ENCODE results near the gene NPTX2. TPM values are rescaled to one million over a fixed set of nuclear protein-coding genes. Genes with fewer than 3 reads are reported as not detected.
"Not testable (repeated sequence)": the region's sequence is repeated elsewhere in the genome, so short reads cannot be mapped to it uniquely, and the experiment has no call there.

The NPTX2 gene
- total RNA-seq (10 to 100 TPM; 11.5 to 35.2 TPM), polyA plus RNA-seq (10 to 100 TPM in 1 of 2 donors, 1 to 10 TPM in 1; 6.6 to 11.0 TPM)
- long read RNA-seq, donor 1, partial matches to known transcripts: 18 of 21 reads
- long read RNA-seq, donor 1, other reads (novel, unspliced or antisense): 0 of 21 reads
- long read RNA-seq, donor 2, partial matches to known transcripts: 6 of 10 reads
- long read RNA-seq, donor 2, other reads (novel, unspliced or antisense): 1 of 10 reads

GRCh38 chr7:98617051-98617959 lies at the start of gene NPTX2:
Gene NPTX2, plus strand, starts transcription at chr7:98617285. Its CDS starts 177 bp downstream, at chr7:98617462.
- no peaks in the 10 kb centered on the region for H3K4me1 ChIP-seq (ENCODE audit: control insufficient read depth in 1 of 2, insufficient read depth in 2 of 2, low read length in 2 of 2)
- H3K36me3 ChIP-seq (ENCODE audit: control insufficient read depth in 1 of 2, insufficient read depth in 2 of 2, low read length in 1 of 2): peaks cover 2 to 3% of the 10 kb centered on the region in 2 donors
- H3K27ac ChIP-seq (ENCODE audit: low read depth in 1 of 2, low read length in 2 of 2): no peak within 1 kb of the TSS
- WGBS, 2 donors: 0 to 1% methylated on average over 113 to 130 of the region's 130 CpGs
- peak; percentile 71 to 93 for DNase-seq
- intact Hi-C loops (cut with DNase I): loop anchor here (5.0 kb wide), 3 partner anchors 130 to 225 kb away; no protein-coding TSS in a partner anchor
- peak within 1 kb of the TSS; percentile 22 to 49 for H3K4me3 ChIP-seq (ENCODE audit: low read length in 2 of 2)
- ATAC-seq (ENCODE audit: low FRiP score): peak; percentile 78
- H3K27me3 ChIP-seq (ENCODE audit: control insufficient read depth in 1 of 2, insufficient read depth in 2 of 2, low read length in 1 of 2): no peaks in the 10 kb centered on the region
- H3K9me3 ChIP-seq (ENCODE audit: control insufficient read depth, low read length): no peaks in the 10 kb centered on the region

- Histone ChIP-seq H3K4me3 (ENCODE audit: low read length in 2 of 2) (no peak overlapping the region), H3K27me3 (ENCODE audit: control insufficient read depth in 1 of 2, insufficient read depth in 2 of 2, low read length in 1 of 2) (no peaks in the 10 kb centered on the region), H3K36me3 (ENCODE audit: control insufficient read depth in 1 of 2, insufficient read depth in 2 of 2, low read length in 1 of 2) (no peaks in the 10 kb centered on the region), H3K4me1 (ENCODE audit: control insufficient read depth in 1 of 2, insufficient read depth in 2 of 2, low read length in 2 of 2) (no peaks in the 10 kb centered on the region), H3K27ac (ENCODE audit: low read depth in 1 of 2, low read length in 2 of 2) (no peak overlapping the region), H3K9me3 (ENCODE audit: control insufficient read depth, low read length) (peaks cover 8% of the 10 kb centered on the region)
- no peak for DNase-seq
- no peak for ATAC-seq (ENCODE audit: low FRiP score)
- 81 to 89% methylated on average over 7 of the region's 7 CpGs for WGBS, 2 donors
- intact Hi-C loops (cut with DNase I): no loop called here
Measured at GRCh38 chr7:98567991-98568390, 49.1 kb upstream of the NPTX2 start.

- no peak overlapping the region for H3K4me3 ChIP-seq (ENCODE audit: low read length in 2 of 2)
- H3K9me3 ChIP-seq (ENCODE audit: control insufficient read depth, low read length): peaks cover 8% of the 10 kb centered on the region
- WGBS, 2 donors: 66 to 71% methylated on average over 8 of the region's 8 CpGs
- H3K4me1 ChIP-seq (ENCODE audit: control insufficient read depth in 1 of 2, insufficient read depth in 2 of 2, low read length in 2 of 2): no peaks in the 10 kb centered on the region
- H3K27me3 ChIP-seq (ENCODE audit: control insufficient read depth in 1 of 2, insufficient read depth in 2 of 2, low read length in 1 of 2): no peaks in the 10 kb centered on the region
- intact Hi-C loops (cut with DNase I): no loop called here
- DNase-seq (no peak), ATAC-seq (ENCODE audit: low FRiP score) (no peak)
- H3K27ac ChIP-seq (ENCODE audit: low read depth in 1 of 2, low read length in 2 of 2): no peak overlapping the region
- no peaks in the 10 kb centered on the region for H3K36me3 ChIP-seq (ENCODE audit: control insufficient read depth in 1 of 2, insufficient read depth in 2 of 2, low read length in 1 of 2)
Measured at GRCh38 chr7:98568891-98569290, 48.2 kb upstream of the NPTX2 start.

GRCh38 chr7:98569691-98570337 lies 47.3 kb upstream of the NPTX2 start:
- Histone ChIP-seq H3K4me3 (ENCODE audit: low read length in 2 of 2) (no peak overlapping the region), H3K27ac (ENCODE audit: low read depth in 1 of 2, low read length in 2 of 2) (no peak overlapping the region), H3K4me1 (ENCODE audit: control insufficient read depth in 1 of 2, insufficient read depth in 2 of 2, low read length in 2 of 2) (no peaks in the 10 kb centered on the region), H3K36me3 (ENCODE audit: control insufficient read depth in 1 of 2, insufficient read depth in 2 of 2, low read length in 1 of 2) (no peaks in the 10 kb centered on the region), H3K9me3 (ENCODE audit: control insufficient read depth, low read length) (peaks cover 2% of the 10 kb centered on the region), H3K27me3 (ENCODE audit: control insufficient read depth in 1 of 2, insufficient read depth in 2 of 2, low read length in 1 of 2) (no peaks in the 10 kb centered on the region)
- 51% methylated on average over 22 of the region's 22 CpGs for WGBS, 2 donors
- ATAC-seq (ENCODE audit: low FRiP score) (no peak), DNase-seq (no peak)
- intact Hi-C loops (cut with DNase I): no loop called here

- Histone ChIP-seq H3K27ac (ENCODE audit: low read depth in 1 of 2, low read length in 2 of 2) (no peak overlapping the region), H3K27me3 (ENCODE audit: control insufficient read depth in 1 of 2, insufficient read depth in 2 of 2, low read length in 1 of 2) (no peaks in the 10 kb centered on the region), H3K9me3 (ENCODE audit: control insufficient read depth, low read length) (no peaks in the 10 kb centered on the region), H3K4me1 (ENCODE audit: control insufficient read depth in 1 of 2, insufficient read depth in 2 of 2, low read length in 2 of 2) (no peaks in the 10 kb centered on the region), H3K4me3 (ENCODE audit: low read length in 2 of 2) (no peak overlapping the region), H3K36me3 (ENCODE audit: control insufficient read depth in 1 of 2, insufficient read depth in 2 of 2, low read length in 1 of 2) (no peaks in the 10 kb centered on the region)
- WGBS, 2 donors: 73 to 81% methylated on average over 5 of the region's 5 CpGs
- ATAC-seq (ENCODE audit: low FRiP score): no peak
- DNase-seq: no peak
- intact Hi-C loops (cut with DNase I): no loop called here
Measured at GRCh38 chr7:98571006-98571405, 46.1 kb upstream of the NPTX2 start.

GRCh38 chr7:98571986-98572385 lies 45.1 kb upstream of the NPTX2 start:
- no peak for ATAC-seq (ENCODE audit: low FRiP score)
- Histone ChIP-seq H3K4me3 (ENCODE audit: low read length in 2 of 2) (no peak overlapping the region), H3K9me3 (ENCODE audit: control insufficient read depth, low read length) (peaks cover 7% of the 10 kb centered on the region), H3K36me3 (ENCODE audit: control insufficient read depth in 1 of 2, insufficient read depth in 2 of 2, low read length in 1 of 2) (no peaks in the 10 kb centered on the region), H3K4me1 (ENCODE audit: control insufficient read depth in 1 of 2, insufficient read depth in 2 of 2, low read length in 2 of 2) (no peaks in the 10 kb centered on the region), H3K27ac (ENCODE audit: low read depth in 1 of 2, low read length in 2 of 2) (no peak overlapping the region), H3K27me3 (ENCODE audit: control insufficient read depth in 1 of 2, insufficient read depth in 2 of 2, low read length in 1 of 2) (peaks cover 0 to 2% of the 10 kb centered on the region in 2 donors)
- 65% methylated on average over 6 of the region's 6 CpGs for WGBS, 2 donors
- intact Hi-C loops (cut with DNase I): no loop called here
- no peak for DNase-seq

- WGBS, 2 donors: 91 to 95% methylated on average over 9 of the region's 9 CpGs
- intact Hi-C loops (cut with DNase I); H3K36me3 ChIP-seq (ENCODE audit: control insufficient read depth in 1 of 2, insufficient read depth in 2 of 2, low read length in 1 of 2); H3K4me1 ChIP-seq (ENCODE audit: control insufficient read depth in 1 of 2, insufficient read depth in 2 of 2, low read length in 2 of 2); H3K27ac ChIP-seq (ENCODE audit: low read depth in 1 of 2, low read length in 2 of 2); H3K9me3 ChIP-seq (ENCODE audit: control insufficient read depth, low read length); H3K4me3 ChIP-seq (ENCODE audit: low read length in 2 of 2); DNase-seq; H3K27me3 ChIP-seq (ENCODE audit: control insufficient read depth in 1 of 2, insufficient read depth in 2 of 2, low read length in 1 of 2); ATAC-seq (ENCODE audit: low FRiP score): not testable (repeated sequence)
Measured at GRCh38 chr7:98572716-98573115, 44.4 kb upstream of the NPTX2 start.

GRCh38 chr7:98573816-98574215 lies 43.3 kb upstream of the NPTX2 start:
- intact Hi-C loops (cut with DNase I): no loop called here
- no peak for DNase-seq
- no peaks in the 10 kb centered on the region for H3K4me1 ChIP-seq (ENCODE audit: control insufficient read depth in 1 of 2, insufficient read depth in 2 of 2, low read length in 2 of 2)
- H3K27me3 ChIP-seq (ENCODE audit: control insufficient read depth in 1 of 2, insufficient read depth in 2 of 2, low read length in 1 of 2): peaks cover 0 to 2% of the 10 kb centered on the region in 2 donors
- H3K27ac ChIP-seq (ENCODE audit: low read depth in 1 of 2, low read length in 2 of 2): no peak overlapping the region
- 80 to 85% methylated on average over 6 of the region's 6 CpGs for WGBS, 2 donors
- peaks cover 9% of the 10 kb centered on the region for H3K9me3 ChIP-seq (ENCODE audit: control insufficient read depth, low read length)
- no peak overlapping the region for H3K4me3 ChIP-seq (ENCODE audit: low read length in 2 of 2)
- H3K36me3 ChIP-seq (ENCODE audit: control insufficient read depth in 1 of 2, insufficient read depth in 2 of 2, low read length in 1 of 2): no peaks in the 10 kb centered on the region
- no peak for ATAC-seq (ENCODE audit: low FRiP score)

Measured in aorta (tissue), 5 donors.